HG03439 (cell line): Measurements from ENCODE around the gene PDGFC.

Source experiments
- ATAC-seq: cut with Tn5 transposase; IDR thresholded peaks from one replicate; pipeline ENCODE4 v1.9.1; 2021; ENCODE audit warnings: mild to moderate bottlenecking, moderate library complexity; ENCODE audit not compliant: unreplicated experiment

PDGFC gene

GRCh38 chr4:156975686-156976085 is 4.1 kb upstream of the PDGFC start:
- ATAC-seq: no peak

GRCh38 chr4:156974264-156974663 is 2.7 kb upstream of the PDGFC start:
- no peak for ATAC-seq

GRCh38 chr4:156972379-156973015 is 898 bp upstream of the PDGFC start:
- ATAC-seq: no peak

- ATAC-seq: no peak
Measured at GRCh38 chr4:156971165-156971675, 379 bp downstream of the PDGFC start.

- ATAC-seq: no peak
Measured at GRCh38 chr4:156970501-156971164, 966 bp downstream of the PDGFC start.

- no peak for ATAC-seq
Measured at GRCh38 chr4:156969911-156970310, 1.7 kb downstream of the PDGFC start.

GRCh38 chr4:156969101-156969500 is 2.5 kb downstream of the PDGFC start:
- ATAC-seq: no peak

GRCh38 chr4:156968479-156968984 is 3.1 kb downstream of the PDGFC start:
- peak; percentile 81 for ATAC-seq

- no peak for ATAC-seq
Measured at GRCh38 chr4:156966836-156967235, 4.8 kb downstream of the PDGFC start.

GRCh38 chr4:156963419-156963818 is 8.2 kb downstream of the PDGFC start:
- ATAC-seq: no peak

- ATAC-seq: no peak
Measured at GRCh38 chr4:156962528-156962974, 9.0 kb downstream of the PDGFC start.

- no peak for ATAC-seq
Measured at GRCh38 chr4:156962058-156962358, 9.6 kb downstream of the PDGFC start.

GRCh38 chr4:156961196-156962057 is 10.2 kb downstream of the PDGFC start:
- ATAC-seq: no peak

- no peak for ATAC-seq
Measured at GRCh38 chr4:156959298-156959702, 12.3 kb downstream of the PDGFC start.

- no peak for ATAC-seq
Measured at GRCh38 chr4:156958276-156959074, 13.1 kb downstream of the PDGFC start.

- no peak for ATAC-seq
Measured at GRCh38 chr4:156957556-156957955, 14.0 kb downstream of the PDGFC start.

- no peak for ATAC-seq
Measured at GRCh38 chr4:156956826-156957368, 14.7 kb downstream of the PDGFC start.

GRCh38 chr4:156956359-156956758 is 15.2 kb downstream of the PDGFC start:
- ATAC-seq: no peak

- no peak for ATAC-seq
Measured at GRCh38 chr4:156954587-156954986, 17.0 kb downstream of the PDGFC start.

GRCh38 chr4:156953951-156954350 is 17.6 kb downstream of the PDGFC start:
- no peak for ATAC-seq
